Mesenchymal stem cell (in vitro differentiated cells and primary cell): ENCODE data around the gene TTLL9.

Source experiments
- DNase-seq: peaks from one replicate; pipeline ENCODE4 v3.0.0-alpha.2; 2013
- H2AFZ ChIP-seq: one replicate; pipeline ENCODE4 v1.6.1; 2013; ENCODE audit warnings: low read depth, mild to moderate bottlenecking, control low read depth, inconsistent platforms, low read length, moderate library complexity
- H2AK5ac ChIP-seq: 2 replicates; pipeline ENCODE4 v1.6.1; 2013; ENCODE audit warnings: low read length, moderate library complexity, mild to moderate bottlenecking, inconsistent platforms; ENCODE audit not compliant: severe bottlenecking
- H2BK120ac ChIP-seq: one replicate; pipeline ENCODE4 v1.6.1; 2013; ENCODE audit warnings: low read depth, mild to moderate bottlenecking, inconsistent platforms, low read length, moderate library complexity
- H2BK12ac ChIP-seq, 2 experiments: one replicate each; pipeline ENCODE4 v1.6.1; 2013; ENCODE audit warnings: inconsistent platforms in 2 of 2, low read length in 2 of 2, mild to moderate bottlenecking in 2 of 2, moderate library complexity in 2 of 2, control low read depth in 1 of 2
- H2BK15ac ChIP-seq: one replicate; pipeline ENCODE4 v1.6.1; 2013; ENCODE audit warnings: mild to moderate bottlenecking, low read depth, inconsistent platforms; ENCODE audit not compliant: poor library complexity, severe bottlenecking
- H2BK5ac ChIP-seq: 2 replicates; pipeline ENCODE4 v1.6.1; 2013; ENCODE audit warnings: low read depth, mild to moderate bottlenecking, low read length, control low read depth, inconsistent platforms; ENCODE audit not compliant: poor library complexity, severe bottlenecking
- H3K14ac ChIP-seq, 2 experiments: one replicate each; pipeline ENCODE4 v1.6.1; 2013; ENCODE audit warnings: inconsistent platforms in 2 of 2, low read length in 2 of 2, control low read depth in 1 of 2, mild to moderate bottlenecking in 1 of 2, moderate library complexity in 1 of 2
- H3K18ac ChIP-seq, 2 experiments: one replicate each; pipeline ENCODE4 v1.6.1; 2013; ENCODE audit warnings: inconsistent platforms in 2 of 2, low read length in 2 of 2, control low read depth in 1 of 2, low read depth in 1 of 2, mild to moderate bottlenecking in 1 of 2
- H3K23ac ChIP-seq, 2 experiments: one replicate each; pipeline ENCODE4 v1.6.1; 2013; ENCODE audit warnings: inconsistent platforms in 2 of 2, low read length in 2 of 2, mild to moderate bottlenecking in 2 of 2, moderate library complexity in 2 of 2, control low read depth in 1 of 2
- H3K27ac ChIP-seq: 2 replicates; pipeline ENCODE4 v1.5.1; 2013; ENCODE audit warnings: mild to moderate bottlenecking, moderate library complexity, low read length, control low read depth, inconsistent platforms; ENCODE audit not compliant: poor library complexity, severe bottlenecking
- H3K27me3 ChIP-seq, 2 experiments: 2 replicates each; pipeline versions ENCODE4 v1.6.1 to v1.7.0; 2013; ENCODE audit warnings: low read length in 2 of 2, mild to moderate bottlenecking in 2 of 2, moderate library complexity in 2 of 2, control low read depth in 1 of 2, inconsistent platforms in 1 of 2; ENCODE audit not compliant: control insufficient read depth in 1 of 2, insufficient read depth in 1 of 2
- H3K36me3 ChIP-seq, 2 experiments: 2 replicates each; pipeline versions ENCODE4 v1.6.1 to v1.7.0; 2013; ENCODE audit warnings: low read length in 2 of 2, control low read depth in 1 of 2, inconsistent platforms in 1 of 2, low read depth in 1 of 2, mild to moderate bottlenecking in 1 of 2; ENCODE audit not compliant: insufficient read depth in 2 of 2, control insufficient read depth in 1 of 2
- H3K4ac ChIP-seq, 2 experiments: one replicate each; pipeline ENCODE4 v1.6.1; 2013; ENCODE audit warnings: inconsistent platforms in 2 of 2, low read length in 2 of 2, mild to moderate bottlenecking in 2 of 2, moderate library complexity in 2 of 2, control low read depth in 1 of 2, low read depth in 1 of 2
- H3K4me1 ChIP-seq: 2 replicates; pipeline ENCODE4 v1.6.1; 2013; ENCODE audit warnings: low read depth, low read length, control low read depth; ENCODE audit not compliant: control insufficient read depth, insufficient read depth
- H3K4me2 ChIP-seq: 2 replicates; pipeline ENCODE4 v1.6.1; 2013; ENCODE audit warnings: low read length, mild to moderate bottlenecking, inconsistent platforms; ENCODE audit not compliant: poor library complexity, severe bottlenecking
- H3K4me3 ChIP-seq, 2 experiments: 2 replicates each; pipeline versions ENCODE4 v1.5.1 to v1.7.0; 2013; ENCODE audit warnings: low read length in 2 of 2, mild to moderate bottlenecking in 2 of 2, control low read depth in 1 of 2, low read depth in 1 of 2; ENCODE audit not compliant: insufficient read depth in 1 of 2
- H3K79me1 ChIP-seq: replicated peaks from 2 replicates; pipeline ENCODE4 v1.6.1; 2013; ENCODE audit warnings: mild to moderate bottlenecking, control low read depth, low read length, inconsistent platforms; ENCODE audit not compliant: poor library complexity, severe bottlenecking
- H3K9ac ChIP-seq: 2 replicates; pipeline ENCODE4 v1.7.0; 2013; ENCODE audit warnings: mild to moderate bottlenecking, low read length, moderate library complexity
- H3K9me3 ChIP-seq: 2 replicates; pipeline ENCODE4 v1.7.0; 2013; ENCODE audit warnings: mild to moderate bottlenecking, low read length; ENCODE audit not compliant: control insufficient read depth
- H4K8ac ChIP-seq: one replicate; pipeline ENCODE4 v1.6.1; 2013; ENCODE audit warnings: inconsistent platforms, mild to moderate bottlenecking, low read length, moderate library complexity
- H4K91ac ChIP-seq: one replicate; pipeline ENCODE4 v1.6.1; 2013; ENCODE audit warnings: mild to moderate bottlenecking, low read length, inconsistent platforms
- WGBS: methylation state at CpG from one replicate; pipeline ENCODE4 v1.1.7; 2013; ENCODE audit warnings: mixed read lengths; 5-methylcytosine and 5-hydroxymethylcytosine counted together

TTLL9 gene

DNA sequence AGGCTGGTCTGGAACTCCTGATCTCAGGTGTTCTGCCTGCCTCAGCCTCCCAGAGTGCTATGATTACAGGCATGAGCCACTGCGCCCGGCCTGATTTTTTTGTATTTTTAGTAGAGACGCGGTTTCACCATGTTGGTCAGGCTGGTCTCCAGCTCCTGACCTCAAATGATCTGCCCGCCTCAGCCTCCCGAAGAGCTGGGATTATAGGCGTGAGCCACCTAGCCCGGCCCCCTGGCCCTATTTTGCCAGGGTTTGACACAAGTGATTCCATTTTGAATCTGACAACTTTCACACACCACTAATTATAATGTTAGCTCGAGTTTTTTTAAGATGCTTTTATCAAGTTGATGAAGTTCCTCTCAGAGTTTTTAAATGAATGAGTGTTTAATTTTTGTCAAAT is 25.6 kb downstream of the TTLL9 start:
- H2BK15ac ChIP-seq: no peak overlapping the region
- DNase-seq: no peak
- H2AFZ ChIP-seq: no peak overlapping the region
- H2BK5ac ChIP-seq: no peak overlapping the region
- H3K4me3 ChIP-seq: no peak overlapping the region
- no peak overlapping the region for H3K27ac ChIP-seq
- H3K4me1 ChIP-seq: no peaks in the 10 kb centered on the region
- no peak overlapping the region for H2BK120ac ChIP-seq
- H3K23ac ChIP-seq: no peak overlapping the region
- no peaks in the 10 kb centered on the region for H3K36me3 ChIP-seq
- H4K8ac ChIP-seq: no peak overlapping the region
- H3K14ac ChIP-seq: no peak overlapping the region
- H3K79me1 ChIP-seq: no peaks in the 10 kb centered on the region
- no peak overlapping the region for H3K4ac ChIP-seq
- peaks cover 14 to 30% of the 10 kb centered on the region in 2 experiments for H3K27me3 ChIP-seq
- H3K18ac ChIP-seq: no peak overlapping the region
- no peak overlapping the region for H2BK12ac ChIP-seq
- no peak overlapping the region for H3K9ac ChIP-seq
- 92% methylated on average over 8 of the region's 9 CpGs for WGBS
- H3K9me3 ChIP-seq: no peaks in the 10 kb centered on the region
- no peak overlapping the region for H4K91ac ChIP-seq
- no peak overlapping the region for H2AK5ac ChIP-seq
- no peak overlapping the region for H3K4me2 ChIP-seq

- Histone ChIP-seq H2BK12ac (no peak overlapping the region), H3K14ac (no peak overlapping the region), H2AFZ (no peak overlapping the region), H3K4me2 (no peak overlapping the region), H3K23ac (no peak overlapping the region), H2BK120ac (no peak overlapping the region), H2BK5ac (no peak overlapping the region), H3K4me3 (no peak overlapping the region), H3K79me1 (no peaks in the 10 kb centered on the region), H4K91ac (no peak overlapping the region), H3K36me3 (no peaks in the 10 kb centered on the region), H3K9ac (no peak overlapping the region), H3K9me3 (no peaks in the 10 kb centered on the region), H2AK5ac (no peak overlapping the region), H3K4ac (no peak overlapping the region), H3K27me3 (peaks cover 19 to 35% of the 10 kb centered on the region in 2 experiments), H3K4me1 (no peaks in the 10 kb centered on the region), H4K8ac (no peak overlapping the region), H3K27ac (no peak overlapping the region), H2BK15ac (no peak overlapping the region), H3K18ac (no peak overlapping the region)
- DNase-seq: no peak
- 82% methylated on average over 9 of the region's 9 CpGs for WGBS
Measured at GRCh38 chr20:31897541-31897940, 27.1 kb downstream of the TTLL9 start.

DNA sequence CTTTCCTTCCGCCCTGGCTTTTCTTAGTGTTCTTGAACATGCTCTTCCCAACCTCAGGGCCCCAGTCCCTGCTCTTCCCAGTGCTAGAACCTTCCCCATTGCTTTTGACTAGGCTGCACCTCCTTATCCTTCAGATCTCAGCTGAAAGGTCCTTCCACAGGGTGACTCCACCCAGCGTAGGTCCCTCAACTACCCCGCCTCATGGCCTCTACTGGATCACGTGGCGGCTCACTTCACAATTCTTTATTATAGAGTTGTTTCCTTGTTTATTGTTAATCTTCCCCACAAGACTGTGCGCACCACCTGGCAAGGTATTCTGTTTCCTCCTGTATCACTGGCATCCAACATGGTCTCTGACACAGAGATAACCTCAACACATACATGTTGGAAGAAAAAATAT is 31.2 kb downstream of the TTLL9 start:
- DNase-seq: no peak
- Histone ChIP-seq H2BK12ac (no peak overlapping the region), H3K9ac (no peak overlapping the region), H3K18ac (no peak overlapping the region), H3K27me3 (peaks cover 19 to 33% of the 10 kb centered on the region in 2 experiments), H3K36me3 (no peaks in the 10 kb centered on the region), H3K9me3 (no peaks in the 10 kb centered on the region), H4K8ac (no peak overlapping the region), H2BK15ac (no peak overlapping the region), H2BK5ac (no peak overlapping the region), H3K27ac (no peak overlapping the region), H3K23ac (no peak overlapping the region), H3K4me2 (no peak overlapping the region), H3K4me3 (no peak overlapping the region), H2BK120ac (no peak overlapping the region), H3K4me1 (no peaks in the 10 kb centered on the region), H2AFZ (no peak overlapping the region), H2AK5ac (no peak overlapping the region), H4K91ac (no peak overlapping the region), H3K4ac (no peak overlapping the region), H3K79me1 (no peaks in the 10 kb centered on the region), H3K14ac (no peak overlapping the region)
- 88% methylated on average over 5 of the region's 6 CpGs for WGBS

DNA sequence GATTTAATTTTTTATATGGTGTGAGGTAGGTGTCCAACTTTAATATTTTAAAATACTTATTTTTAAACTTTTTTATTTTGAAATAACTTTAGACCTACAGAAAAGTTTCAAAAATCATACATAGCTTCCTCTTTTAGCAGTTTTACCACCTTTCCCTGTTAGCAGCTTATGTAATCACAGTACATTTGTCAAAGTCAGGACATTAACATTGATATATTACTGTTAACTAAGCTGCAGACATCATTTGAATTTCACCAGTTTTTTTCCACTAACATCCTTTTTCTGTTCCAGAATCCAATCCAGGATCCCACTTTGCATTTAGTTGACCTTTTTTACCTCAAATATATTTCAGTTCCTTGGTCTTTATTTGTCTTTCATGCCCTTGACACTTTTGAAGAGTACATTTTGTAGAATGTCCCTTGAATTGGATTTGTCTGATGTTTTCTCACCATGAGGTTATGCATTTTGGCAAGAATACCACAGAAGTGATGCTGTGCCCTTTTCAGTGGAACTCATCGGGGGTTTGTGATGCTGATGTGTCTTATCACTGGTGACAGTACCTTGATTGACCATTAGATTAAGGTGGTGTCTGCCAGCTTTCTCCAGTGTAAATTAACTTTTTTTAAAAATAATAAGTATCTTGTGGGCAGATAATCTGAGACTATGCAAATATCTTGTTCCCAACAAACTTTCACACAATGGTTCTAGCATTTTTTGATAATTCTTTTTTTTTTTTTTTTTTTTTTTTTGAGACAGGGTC is 33.4 kb downstream of the TTLL9 start:
- H2BK15ac ChIP-seq: no peak overlapping the region
- H3K27ac ChIP-seq: no peak overlapping the region
- no peak overlapping the region for H2AK5ac ChIP-seq
- no peak overlapping the region for H2BK120ac ChIP-seq
- H2BK12ac ChIP-seq: no peak overlapping the region
- H3K9me3 ChIP-seq: no peaks in the 10 kb centered on the region
- no peaks in the 10 kb centered on the region for H3K36me3 ChIP-seq
- no peak for DNase-seq
- H3K27me3 ChIP-seq: peaks cover 27 to 29% of the 10 kb centered on the region in 2 experiments
- H3K14ac ChIP-seq: no peak overlapping the region
- H3K4me3 ChIP-seq: no peak overlapping the region
- H3K79me1 ChIP-seq: no peaks in the 10 kb centered on the region
- no peak overlapping the region for H3K23ac ChIP-seq
- H3K4ac ChIP-seq: no peak overlapping the region
- no peak overlapping the region for H3K9ac ChIP-seq
- H3K18ac ChIP-seq: no peak overlapping the region
- no peak overlapping the region for H2BK5ac ChIP-seq
- H4K91ac ChIP-seq: no peak overlapping the region
- no peak overlapping the region for H4K8ac ChIP-seq
- no peak overlapping the region for H2AFZ ChIP-seq
- H3K4me2 ChIP-seq: no peak overlapping the region
- 100% methylated on average over 1 of the region's 1 CpG for WGBS
- H3K4me1 ChIP-seq: no peaks in the 10 kb centered on the region
